HepG2 (cell line): ENCODE measurements around the gene IFNLR1.

Source experiments
- MAFF ChIP-seq: IDR thresholded peaks from 2 replicates; pipeline ENCODE4 v1.6.1; 2011; ENCODE audit warnings: low read depth, low read length, improper control_type of control experiment
- TF ChIP-seq, protein P1 (sequence below): sonication (generic); formaldehyde crosslinking; IDR thresholded peaks from 2 replicates; pipeline ENCODE4 v1.5.1; 2020; ENCODE audit warnings: mild to moderate bottlenecking, missing genetic modification reagents, borderline replicate concordance

- TF ChIP-seq, protein P1, sequence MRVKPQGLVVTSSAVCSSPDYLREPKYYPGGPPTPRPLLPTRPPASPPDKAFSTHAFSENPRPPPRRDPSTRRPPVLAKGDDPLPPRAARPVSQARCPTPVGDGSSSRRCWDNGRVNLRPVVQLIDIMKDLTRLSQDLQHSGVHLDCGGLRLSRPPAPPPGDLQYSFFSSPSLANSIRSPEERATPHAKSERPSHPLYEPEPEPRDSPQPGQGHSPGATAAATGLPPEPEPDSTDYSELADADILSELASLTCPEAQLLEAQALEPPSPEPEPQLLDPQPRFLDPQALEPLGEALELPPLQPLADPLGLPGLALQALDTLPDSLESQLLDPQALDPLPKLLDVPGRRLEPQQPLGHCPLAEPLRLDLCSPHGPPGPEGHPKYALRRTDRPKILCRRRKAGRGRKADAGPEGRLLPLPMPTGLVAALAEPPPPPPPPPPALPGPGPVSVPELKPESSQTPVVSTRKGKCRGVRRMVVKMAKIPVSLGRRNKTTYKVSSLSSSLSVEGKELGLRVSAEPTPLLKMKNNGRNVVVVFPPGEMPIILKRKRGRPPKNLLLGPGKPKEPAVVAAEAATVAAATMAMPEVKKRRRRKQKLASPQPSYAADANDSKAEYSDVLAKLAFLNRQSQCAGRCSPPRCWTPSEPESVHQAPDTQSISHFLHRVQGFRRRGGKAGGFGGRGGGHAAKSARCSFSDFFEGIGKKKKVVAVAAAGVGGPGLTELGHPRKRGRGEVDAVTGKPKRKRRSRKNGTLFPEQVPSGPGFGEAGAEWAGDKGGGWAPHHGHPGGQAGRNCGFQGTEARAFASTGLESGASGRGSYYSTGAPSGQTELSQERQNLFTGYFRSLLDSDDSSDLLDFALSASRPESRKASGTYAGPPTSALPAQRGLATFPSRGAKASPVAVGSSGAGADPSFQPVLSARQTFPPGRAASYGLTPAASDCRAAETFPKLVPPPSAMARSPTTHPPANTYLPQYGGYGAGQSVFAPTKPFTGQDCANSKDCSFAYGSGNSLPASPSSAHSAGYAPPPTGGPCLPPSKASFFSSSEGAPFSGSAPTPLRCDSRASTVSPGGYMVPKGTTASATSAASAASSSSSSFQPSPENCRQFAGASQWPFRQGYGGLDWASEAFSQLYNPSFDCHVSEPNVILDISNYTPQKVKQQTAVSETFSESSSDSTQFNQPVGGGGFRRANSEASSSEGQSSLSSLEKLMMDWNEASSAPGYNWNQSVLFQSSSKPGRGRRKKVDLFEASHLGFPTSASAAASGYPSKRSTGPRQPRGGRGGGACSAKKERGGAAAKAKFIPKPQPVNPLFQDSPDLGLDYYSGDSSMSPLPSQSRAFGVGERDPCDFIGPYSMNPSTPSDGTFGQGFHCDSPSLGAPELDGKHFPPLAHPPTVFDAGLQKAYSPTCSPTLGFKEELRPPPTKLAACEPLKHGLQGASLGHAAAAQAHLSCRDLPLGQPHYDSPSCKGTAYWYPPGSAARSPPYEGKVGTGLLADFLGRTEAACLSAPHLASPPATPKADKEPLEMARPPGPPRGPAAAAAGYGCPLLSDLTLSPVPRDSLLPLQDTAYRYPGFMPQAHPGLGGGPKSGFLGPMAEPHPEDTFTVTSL (CRISPR knock-in tag) = no peak
- no peak for TF ChIP-seq MAFF
These were observed 16.3 kb upstream of the IFNLR1 start for GRCh38 chr1:24203404-24203803.
